Body of pancreas (tissue), 4 donors: ENCODE data around the gene TCF15.

Source experiments
- POLR2A ChIP-seq, 3 donors: fragments of 450-650 bp; IDR thresholded peaks; one replicate each; pipeline ENCODE4 v1.6.1; 2016; ENCODE audit warnings: antibody characterized with exemption in 3 of 3, mild to moderate bottlenecking in 2 of 3
- TF ChIP-seq, protein P1 (sequence below), 7 experiments: fragments of 450-650 bp in 4 of 7; fragments of 200-600 bp in 3 of 7; sonication (generic) in 3 of 7; IDR thresholded peaks; one replicate each; pipeline ENCODE4 v1.5.1; 2016 to 2019; ENCODE audit warnings: antibody characterized with exemption in 7 of 7

DNA sequence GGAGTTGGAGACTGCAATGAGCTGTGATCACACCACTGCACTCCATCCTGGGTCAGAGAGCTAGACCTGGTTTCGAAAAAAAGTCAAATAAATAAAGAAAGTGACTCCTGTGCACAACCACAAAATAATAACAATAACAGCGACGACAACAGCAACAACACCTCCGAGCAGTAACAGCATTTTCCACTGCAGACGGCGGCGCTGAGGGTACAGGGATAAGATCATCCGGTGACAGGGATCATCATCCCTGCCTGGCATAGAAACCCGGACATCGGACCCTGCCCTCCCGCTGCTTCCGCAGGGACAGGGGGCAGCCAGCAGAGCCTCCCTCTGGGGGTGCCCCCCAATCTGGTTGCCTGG, 31.4 kb upstream of the TCF15 start:
- TF ChIP-seq, protein P1, sequence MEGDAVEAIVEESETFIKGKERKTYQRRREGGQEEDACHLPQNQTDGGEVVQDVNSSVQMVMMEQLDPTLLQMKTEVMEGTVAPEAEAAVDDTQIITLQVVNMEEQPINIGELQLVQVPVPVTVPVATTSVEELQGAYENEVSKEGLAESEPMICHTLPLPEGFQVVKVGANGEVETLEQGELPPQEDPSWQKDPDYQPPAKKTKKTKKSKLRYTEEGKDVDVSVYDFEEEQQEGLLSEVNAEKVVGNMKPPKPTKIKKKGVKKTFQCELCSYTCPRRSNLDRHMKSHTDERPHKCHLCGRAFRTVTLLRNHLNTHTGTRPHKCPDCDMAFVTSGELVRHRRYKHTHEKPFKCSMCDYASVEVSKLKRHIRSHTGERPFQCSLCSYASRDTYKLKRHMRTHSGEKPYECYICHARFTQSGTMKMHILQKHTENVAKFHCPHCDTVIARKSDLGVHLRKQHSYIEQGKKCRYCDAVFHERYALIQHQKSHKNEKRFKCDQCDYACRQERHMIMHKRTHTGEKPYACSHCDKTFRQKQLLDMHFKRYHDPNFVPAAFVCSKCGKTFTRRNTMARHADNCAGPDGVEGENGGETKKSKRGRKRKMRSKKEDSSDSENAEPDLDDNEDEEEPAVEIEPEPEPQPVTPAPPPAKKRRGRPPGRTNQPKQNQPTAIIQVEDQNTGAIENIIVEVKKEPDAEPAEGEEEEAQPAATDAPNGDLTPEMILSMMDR (IDR thresholded peaks at IDR 0.05), result no peak
- TF ChIP-seq POLR2A (IDR thresholded peaks at IDR 0.05), result no peak
